ENCODE data around the gene ENO4.

Gene ENO4

DNA sequence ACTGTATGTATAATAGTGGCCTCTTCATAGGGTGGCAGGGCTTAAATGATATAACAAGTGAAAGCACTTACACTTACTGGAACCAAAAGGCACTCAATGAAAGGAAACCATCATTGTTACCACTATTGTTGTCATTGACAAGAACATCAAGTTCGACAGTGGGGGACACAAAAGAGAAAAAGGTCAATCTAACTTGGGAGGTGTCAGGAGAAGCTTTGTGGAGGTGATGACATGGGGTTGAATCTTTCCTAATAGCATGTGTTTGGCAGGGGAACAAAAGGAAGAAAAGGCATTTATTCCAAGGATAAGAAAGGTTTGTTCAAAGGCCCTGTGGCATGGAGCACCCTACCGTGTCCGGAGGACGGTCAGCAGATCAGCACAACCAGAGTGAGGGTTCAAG, 18.2 kb upstream of the ENO4 start:
- DNase-seq: no peak

GRCh38 chr10:116831790-116832189, 17.5 kb upstream of the ENO4 start:
- DNase-seq: no peak

DNA sequence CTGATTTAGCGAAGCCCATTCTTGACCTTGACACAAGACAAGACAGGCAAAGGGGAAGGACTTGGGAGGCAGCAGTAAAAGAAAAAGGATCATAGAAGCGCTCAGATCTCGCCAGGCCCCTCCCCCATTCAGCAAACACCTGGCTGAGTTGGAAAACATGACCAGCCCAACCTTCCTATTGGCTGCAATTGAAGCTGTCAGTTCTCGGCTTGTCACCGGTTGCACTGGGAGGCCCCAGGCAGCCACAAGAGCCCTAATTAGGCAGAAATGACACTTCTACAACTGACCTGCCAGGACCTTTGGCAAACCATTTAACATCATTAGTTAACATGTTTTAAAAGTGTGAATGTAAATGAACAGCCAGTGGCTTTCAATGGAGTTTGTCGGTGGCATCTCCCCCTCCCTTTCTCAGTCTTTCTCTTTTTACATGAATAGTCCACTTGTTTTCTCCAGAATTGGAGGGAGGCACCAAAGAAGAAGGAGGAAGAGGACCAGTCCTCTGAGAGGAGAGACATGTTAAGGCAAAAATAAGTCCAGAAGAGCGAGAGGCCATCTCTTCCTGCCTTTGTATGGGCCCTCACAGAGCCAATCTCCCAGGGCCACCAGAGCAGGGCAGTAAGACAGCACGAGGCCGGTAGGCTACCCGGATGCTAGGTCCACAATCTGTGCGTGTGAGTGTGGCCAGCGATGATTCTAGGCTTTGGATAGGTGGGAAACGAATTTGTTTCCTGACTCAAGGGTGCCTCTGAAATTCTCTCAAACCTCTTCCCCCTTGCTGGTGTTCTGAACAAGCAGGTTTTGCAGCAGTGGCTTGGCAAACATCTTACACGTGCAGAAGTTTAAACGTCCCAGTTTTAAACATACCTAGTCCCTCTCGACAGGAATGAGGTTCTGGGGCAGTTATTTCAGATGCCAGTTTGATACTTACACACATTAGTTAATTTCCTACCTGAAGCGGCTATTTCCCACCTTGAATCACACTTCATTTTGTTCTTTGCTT, 15.0 kb upstream of the ENO4 start:
- DNase-seq: no peak

DNA sequence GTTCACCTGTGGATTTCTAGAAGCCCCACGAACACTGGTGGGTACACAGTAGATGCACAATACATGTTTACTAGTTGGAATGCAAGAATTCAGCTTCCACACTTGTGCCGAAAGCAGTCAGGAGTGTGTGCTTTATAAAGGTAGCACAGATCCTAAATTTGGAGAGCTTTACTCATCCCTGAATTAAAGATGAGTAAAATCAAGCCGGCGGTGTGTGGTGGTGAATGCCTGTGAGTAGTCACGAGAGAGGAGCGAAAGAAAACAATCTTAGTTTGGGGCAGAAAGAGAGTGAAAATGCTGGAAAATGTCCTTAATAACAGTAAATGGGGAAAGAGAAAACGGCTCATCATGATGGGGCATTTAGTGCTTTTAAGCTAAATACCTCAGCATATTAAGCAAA, 13.6 kb upstream of the ENO4 start:
- DNase-seq: no peak

DNA sequence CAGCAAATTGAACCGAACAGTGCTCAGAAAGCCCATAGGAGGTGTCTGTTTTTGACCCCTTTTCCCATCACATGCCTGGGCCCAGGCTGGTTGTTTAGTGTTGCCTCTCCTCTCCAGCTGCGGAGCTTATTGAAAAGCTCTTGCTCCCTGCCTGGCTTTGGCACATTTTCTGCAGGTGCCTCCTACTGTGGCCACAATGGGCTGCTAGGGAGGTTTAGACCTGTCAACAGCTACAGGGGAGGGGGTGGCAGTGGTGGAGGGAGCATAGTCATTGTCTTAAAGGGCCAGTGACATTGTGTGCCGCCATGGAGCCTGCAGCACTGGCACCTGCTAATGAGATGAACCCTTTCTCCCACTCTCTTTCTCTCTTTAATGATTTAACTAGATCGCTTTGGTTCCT, 13.2 kb upstream of the ENO4 start:
- DNase-seq: no peak

DNA sequence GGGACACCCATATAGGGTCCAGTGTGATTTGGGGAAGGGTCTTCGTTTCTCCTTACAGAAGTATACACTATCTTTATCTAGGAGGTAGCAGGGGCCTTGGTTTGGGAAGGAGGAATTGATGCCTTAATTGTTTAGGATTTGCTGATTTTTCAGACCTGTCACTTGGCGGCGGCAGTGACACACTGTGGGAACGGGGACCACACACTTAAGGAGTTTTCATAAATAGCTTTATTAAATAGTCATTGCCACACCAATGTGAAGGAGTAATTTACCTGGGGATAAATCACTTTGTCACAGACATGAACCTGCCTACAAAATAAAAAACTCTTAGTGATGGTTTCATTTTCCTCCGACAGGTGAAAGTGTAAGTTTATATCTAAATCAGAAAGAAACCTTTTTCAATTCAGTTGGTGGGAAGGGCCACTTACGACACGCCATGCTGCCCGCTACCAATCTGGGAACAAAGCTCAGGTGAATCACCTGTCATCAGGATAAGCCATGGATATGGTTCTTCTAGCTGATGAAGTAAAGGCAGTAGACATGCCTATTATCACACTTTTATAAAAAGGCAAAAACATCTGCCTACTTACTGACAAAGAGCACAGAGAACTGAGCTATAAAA, 12.3 kb upstream of the ENO4 start:
- no peak for DNase-seq

GRCh38 chr10:116838143-116838725, 11.1 kb upstream of the ENO4 start:
- no peak for DNase-seq

DNA sequence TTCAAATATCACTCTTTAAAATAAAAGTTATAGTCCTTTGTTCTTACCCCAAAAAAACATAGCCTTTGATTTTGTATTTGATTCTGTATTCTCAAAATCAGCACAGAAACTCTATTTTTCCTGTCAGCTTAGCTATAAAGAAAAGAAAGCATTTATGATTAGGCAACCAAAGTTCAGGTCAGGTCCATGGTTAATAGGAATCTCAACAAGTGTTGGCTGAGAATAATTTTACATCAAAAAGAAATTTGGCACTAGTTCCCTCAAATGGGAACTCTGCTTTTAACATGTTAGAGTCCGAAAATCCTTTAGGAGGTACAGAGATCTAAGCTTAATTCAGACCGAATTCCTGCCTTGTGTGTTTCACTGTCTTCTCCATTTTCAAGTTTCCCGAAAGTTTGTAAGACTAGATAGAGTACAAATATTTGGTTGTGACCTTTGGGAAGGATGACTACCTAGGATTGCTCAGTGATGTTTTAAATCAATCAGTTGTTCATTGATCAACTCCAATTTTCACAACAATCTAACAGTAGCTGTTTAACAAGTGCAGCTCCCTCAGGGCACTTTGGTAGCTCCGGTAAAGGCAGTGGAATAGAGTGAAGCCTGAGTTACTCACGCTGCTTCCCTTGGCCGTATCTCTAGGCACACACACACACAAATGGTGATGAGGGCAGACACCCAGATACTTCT, 8.8 kb upstream of the ENO4 start:
- no peak for DNase-seq

DNA sequence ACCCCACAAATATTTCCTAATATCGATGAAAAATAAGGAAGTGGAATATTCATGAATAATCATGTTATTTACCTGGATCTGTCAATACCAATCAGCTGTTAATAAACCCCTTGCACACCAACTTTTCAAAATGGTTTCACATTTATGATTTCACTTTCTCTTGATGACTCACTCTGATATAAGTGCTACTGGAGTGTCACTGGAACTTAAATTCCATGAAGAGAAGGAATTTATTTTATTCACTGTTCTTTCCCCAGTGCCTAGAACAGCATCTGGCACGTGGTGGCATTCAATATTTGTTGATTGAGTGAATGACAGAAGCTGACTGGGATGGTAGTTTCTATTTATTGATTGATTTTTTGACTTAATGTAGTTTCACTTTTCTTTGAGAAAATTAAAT, 3.5 kb upstream of the ENO4 start:
- no peak for DNase-seq

DNA sequence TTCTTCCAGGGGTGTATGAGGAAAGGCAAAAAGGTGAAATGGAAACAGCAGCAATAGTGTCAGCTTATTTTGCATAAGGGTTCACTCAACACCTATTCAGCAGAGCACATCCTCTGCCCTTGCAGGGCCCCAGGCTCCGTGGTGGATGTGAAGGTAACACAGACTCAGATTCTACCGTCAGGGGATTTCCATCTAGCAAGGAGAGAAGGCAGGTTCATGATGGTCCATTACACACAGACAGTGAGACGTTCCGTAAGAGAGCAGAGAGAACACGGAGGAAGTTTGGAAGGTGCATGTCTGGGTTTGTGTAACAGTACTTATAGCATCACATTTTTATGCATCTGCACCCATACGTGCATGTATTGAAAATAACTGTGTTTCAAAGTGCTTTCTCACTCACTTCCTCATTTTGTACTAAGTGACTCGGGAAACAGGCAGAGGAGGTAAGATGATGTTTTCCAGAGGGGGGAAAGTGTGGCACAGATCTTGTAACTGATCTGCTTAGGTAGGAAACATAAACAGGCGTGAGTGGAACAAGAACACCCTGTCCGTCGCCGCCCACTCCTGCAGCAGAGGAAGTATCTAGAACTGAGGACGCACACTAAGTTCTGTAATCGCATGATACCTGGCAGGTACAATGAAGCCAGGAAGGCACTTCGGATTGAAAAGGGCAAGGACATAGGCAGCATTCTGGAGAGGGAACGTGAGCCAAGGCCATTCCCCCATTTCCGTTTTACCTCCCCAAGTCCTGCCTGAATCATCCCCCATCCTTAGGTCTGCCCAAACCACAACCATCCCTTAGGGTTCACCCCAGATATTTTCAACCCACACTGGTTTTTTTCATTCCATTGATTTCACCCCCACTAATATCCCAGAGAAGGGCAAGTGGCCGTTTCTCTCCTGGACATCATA, 1.0 kb upstream of the ENO4 start:
- peak; percentile 42 for DNase-seq

DNA sequence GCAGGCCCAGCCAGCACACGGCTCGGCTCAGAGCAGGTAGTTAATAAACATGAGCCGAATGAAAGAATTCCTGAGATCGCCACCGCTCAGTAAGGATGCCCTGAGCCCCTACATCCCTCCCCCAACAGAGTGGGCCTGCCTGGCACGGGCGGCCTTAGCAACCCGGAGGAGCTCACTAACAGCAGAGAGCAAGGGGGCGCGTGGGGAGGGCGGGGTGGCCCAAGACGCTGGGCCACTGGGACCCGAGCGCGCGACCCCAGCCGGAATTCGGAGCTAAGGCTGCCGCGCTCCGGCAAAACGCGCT, 403 bp upstream of the ENO4 start:
- DNase-seq: no peak

GRCh38 chr10:116850058-116850611, 836 bp downstream of the ENO4 start:
- no peak for DNase-seq

DNA sequence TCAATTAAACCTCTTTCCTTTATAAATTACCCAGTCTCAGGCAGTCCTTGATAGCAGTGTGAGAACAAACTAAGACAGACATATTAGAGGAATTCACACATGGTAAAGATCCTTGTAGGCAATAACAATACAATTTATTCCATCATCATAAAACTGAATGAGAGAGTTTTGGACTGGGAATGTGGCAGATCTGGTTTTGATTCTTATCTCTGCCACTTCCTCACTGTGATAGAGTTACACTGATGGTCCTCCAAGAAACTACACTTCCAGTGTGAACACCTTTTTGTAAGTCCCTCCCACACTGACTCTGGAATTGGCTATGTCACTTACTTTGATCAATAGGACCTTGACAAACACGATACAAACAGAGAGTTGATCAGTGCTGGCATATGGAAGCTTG, 2.9 kb downstream of the ENO4 start:
- no peak for DNase-seq

GRCh38 chr10:116853287-116853686, 4.0 kb downstream of the ENO4 start:
- no peak for DNase-seq

DNA sequence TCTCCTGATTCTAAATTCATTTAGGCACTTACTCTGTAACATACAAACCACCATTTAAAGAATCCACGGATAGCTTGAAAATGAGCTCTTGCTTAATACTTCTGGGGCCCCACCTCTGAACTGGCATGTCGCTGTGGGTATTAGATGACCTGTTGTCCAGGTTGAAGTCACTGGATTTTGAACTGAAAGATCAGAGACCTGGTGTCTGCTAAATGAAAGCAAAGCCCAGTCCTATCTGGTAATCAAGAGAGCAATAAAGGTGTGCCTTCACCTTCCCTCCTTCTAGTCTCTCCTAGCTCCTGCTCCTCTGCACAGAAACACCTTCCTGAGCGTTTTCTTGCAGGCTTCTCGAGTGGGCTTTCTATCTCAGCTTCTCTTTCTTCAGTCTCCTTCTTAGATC, 4.4 kb downstream of the ENO4 start:
- no peak for DNase-seq

- DNase-seq: no peak
Observed at GRCh38 chr10:116857156-116857555, 7.9 kb downstream of the ENO4 start.

DNA sequence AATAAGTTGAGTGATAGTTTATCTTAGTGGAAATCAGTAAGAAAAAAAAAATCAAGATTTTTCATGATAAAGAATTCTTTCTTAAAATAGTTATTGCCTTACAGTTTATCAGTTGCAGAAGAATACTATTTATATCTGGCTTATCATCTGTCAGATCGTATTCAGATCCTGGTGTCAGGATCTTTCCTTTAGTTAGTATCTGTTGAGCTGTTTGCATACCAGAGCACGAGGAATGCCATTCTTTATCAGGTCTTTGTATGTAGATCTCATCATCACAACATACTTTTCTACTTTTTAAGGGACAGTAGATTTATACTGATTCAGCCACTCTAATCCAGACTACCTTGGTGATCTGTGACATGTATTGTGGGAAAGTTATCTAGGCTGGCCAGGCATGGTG, 12.5 kb downstream of the ENO4 start:
- no peak for DNase-seq

DNA sequence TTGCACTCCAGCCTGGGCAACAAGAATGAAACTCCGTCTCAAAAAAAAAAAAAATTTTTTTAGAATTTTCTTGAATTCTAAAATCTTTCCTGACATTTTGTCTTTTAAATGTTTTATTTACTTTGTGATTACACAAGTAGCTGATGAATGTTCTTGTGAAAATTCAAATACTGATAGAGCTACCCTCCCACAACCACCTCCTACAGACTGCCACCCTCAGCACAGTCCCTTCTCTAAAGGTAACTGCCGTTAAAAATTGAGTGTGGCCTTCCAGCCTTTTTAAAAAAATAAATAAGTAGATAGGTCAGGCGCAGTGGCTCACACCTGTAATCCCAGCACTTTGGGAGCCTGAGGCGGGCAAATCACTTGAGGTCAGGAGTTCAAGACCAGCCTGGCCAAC, 15.1 kb downstream of the ENO4 start:
- DNase-seq: no peak

DNA sequence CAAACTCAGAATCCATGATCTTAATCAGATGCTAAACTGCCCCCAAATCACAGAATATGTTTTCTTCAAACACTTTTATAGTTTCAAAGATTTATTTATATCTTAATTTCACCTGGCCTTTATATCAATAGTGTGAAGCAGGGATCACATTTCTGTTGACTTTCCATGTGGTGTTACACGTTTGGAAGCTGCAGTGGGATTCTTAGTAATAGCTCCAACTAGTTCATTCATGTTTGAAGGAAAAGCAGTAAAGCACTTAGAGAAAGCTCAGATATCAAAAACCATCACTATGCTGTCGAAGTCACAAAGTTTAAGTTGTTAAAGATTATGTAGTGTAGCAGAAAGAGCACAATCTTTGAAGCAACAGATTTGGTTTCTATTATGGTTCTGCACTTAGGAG, 16.8 kb downstream of the ENO4 start:
- DNase-seq: no peak

- no peak for DNase-seq
Observed at GRCh38 chr10:116866987-116867595, 17.8 kb downstream of the ENO4 start.

DNA sequence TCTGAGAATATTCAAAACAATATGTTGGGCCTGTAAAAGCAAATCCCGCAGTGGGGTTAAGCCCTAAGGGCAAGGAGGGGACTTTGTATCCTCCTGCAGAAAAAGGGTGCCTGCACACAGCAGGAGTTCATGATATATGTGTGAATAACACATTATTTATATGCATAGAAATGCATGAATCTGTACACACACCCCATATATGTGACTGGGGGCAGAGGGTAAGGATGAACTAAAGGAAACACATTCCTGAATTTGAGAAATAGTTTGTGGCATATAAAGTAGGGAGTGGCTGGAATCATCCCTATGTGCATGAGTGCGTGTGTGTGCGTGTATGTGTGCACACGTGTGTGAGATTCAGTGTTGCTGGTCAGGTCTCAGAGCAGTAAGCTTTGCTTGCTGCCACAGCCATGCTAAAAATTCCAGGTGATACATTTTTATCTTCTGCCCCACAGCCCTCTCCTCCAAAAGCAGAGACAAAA, 18.9 kb downstream of the ENO4 start:
- DNase-seq: no peak

GRCh38 chr10:116868722-116869121, 19.4 kb downstream of the ENO4 start:
- DNase-seq: no peak
